Pons (tissue), 1 donor: Measurements from ENCODE around the gene MAP4K4.
A peak's percentile ranks its signal among the peaks of the same experiment; 100 is the strongest.

ENCODE experiments used
- DNase-seq: peaks from one replicate; pipeline ENCODE4 v3.0.0-alpha.2; 2016; ENCODE audit warnings: low spot score

Gene MAP4K4

GRCh38 chr2:101837354-101837753 is 139.8 kb downstream of the MAP4K4 start:
- no peak for DNase-seq

DNA sequence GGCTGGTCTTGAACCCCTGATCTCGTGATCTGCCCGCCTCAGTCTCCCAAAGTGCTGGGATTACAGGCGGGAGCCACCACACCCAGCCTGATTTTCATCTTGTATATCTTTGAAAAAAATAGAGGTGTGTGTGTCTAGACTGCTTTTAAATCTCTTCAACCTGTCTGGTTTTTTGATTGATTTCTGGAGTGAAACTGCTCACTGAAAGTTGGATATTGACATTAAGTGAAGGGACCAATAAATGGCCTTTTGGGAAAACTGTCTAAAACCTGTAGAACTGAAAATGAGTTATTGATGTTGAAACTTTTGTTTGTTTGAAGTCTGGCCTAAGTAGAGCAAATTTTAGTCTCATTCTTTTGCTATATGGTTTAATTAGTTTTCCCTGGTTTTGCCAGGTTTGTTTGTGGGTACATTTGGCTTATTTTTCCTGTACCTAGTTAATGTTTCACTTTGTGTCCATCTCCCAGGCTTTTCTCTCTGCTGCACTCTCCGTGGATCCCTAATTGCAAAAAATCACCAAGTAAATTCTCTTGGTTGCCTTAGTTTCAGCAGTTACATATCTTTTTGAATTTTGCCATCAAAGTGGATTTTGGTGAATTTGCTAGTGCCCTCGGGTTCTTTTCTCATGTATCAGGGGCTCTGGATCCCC is 144.3 kb downstream of the MAP4K4 start:
- DNase-seq: no peak

GRCh38 chr2:101842471-101842870 is 145.0 kb downstream of the MAP4K4 start:
- DNase-seq: no peak

DNA sequence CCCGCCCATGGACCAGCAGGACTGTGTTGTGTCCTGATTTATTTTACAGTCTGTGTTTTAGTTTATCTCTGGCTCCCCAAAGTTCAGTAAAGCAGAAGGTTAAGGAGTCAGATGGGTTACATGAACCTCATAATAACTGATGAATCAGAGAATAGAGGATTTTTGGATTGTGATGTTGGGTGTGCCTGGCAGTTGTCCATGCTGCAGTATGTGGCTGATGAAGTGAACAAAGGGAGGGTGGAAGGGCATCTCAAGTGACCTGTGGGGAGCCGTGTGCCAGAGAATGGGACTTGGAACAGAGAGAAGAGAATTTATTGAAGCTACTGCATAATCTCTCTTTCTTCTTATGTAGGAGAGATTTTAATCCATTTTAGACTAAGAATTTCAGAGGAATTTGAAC is 145.5 kb downstream of the MAP4K4 start:
- DNase-seq: no peak

- DNase-seq: no peak
Measured at GRCh38 chr2:101843471-101843870, 146.0 kb downstream of the MAP4K4 start.

GRCh38 chr2:101844055-101844635 is 146.6 kb downstream of the MAP4K4 start:
- DNase-seq: peak; percentile 55

- DNase-seq: no peak
Measured at GRCh38 chr2:101846973-101847372, 149.5 kb downstream of the MAP4K4 start.

DNA sequence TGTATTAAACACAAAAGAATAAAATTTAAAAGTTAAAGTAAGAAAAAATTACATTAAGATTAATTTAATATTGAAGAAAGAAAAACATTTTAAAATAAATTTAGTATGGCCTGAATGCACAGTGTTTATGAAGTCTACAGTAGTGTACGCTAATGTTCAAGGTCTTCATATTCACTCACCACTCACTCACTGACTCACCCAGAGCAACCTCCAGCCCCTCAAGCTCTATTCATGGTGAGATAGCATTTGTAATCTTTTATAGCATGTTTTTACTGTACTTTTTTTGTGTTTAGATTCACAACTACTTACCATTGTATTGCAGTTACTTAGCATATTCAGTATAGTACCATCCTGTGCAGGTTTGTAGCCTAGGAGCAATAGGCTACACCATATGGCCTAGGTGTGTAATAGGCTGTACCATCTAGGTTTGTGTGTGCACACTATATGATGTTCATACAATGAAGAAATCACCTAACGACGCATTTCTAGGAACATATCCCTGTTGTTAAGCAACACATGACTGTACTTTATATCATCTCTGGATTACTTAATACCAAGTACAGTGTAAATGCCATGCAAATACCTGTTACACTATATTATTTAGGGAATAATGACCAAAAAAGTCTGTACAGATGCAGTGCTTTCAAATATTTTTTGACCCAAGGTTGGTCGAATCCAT is 150.3 kb downstream of the MAP4K4 start:
- no peak for DNase-seq

- DNase-seq: no peak
Measured at GRCh38 chr2:101848769-101849410, 151.4 kb downstream of the MAP4K4 start.

- no peak for DNase-seq
Measured at GRCh38 chr2:101850450-101850849, 152.9 kb downstream of the MAP4K4 start.

DNA sequence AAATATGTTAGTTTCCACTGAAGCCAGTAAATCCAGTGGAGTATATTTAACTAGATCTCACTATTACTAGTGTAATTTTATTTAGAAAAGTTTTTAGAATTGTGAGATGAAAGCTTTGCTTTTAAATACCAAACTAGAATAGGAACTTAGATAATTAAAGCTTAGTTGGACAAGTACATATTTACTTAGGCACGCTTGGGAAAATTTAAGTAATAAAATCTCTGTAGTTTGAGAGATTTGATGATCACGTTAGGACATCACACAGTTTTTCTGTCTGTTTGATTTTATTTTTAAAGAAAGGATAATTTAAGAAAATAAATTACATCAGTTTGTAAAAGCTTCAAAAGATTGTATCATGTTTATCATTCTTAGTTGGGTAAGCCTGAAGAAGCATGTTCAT is 153.5 kb downstream of the MAP4K4 start:
- no peak for DNase-seq

DNA sequence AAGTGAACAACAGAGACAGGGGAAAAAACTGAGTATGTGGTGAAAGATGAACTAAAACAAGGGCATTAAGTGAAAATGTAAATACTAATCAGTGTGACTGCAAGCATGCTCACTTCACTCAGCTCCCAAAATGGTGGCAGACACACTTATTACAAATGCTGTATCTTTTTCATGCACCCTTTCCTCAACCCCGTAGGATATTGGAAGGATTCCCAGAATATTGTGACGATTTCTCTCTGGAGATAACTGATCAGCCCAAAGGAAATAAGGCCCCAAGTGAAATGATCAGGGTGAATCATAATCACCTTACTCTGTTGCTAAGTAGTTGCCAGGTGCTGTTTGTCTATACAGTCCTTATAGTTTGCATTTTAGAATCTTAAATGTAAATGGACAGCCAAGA is 155.3 kb downstream of the MAP4K4 start:
- no peak for DNase-seq

GRCh38 chr2:101854877-101855276 is 157.4 kb downstream of the MAP4K4 start:
- no peak for DNase-seq

- no peak for DNase-seq
Measured at GRCh38 chr2:101855776-101856175, 158.3 kb downstream of the MAP4K4 start.

DNA sequence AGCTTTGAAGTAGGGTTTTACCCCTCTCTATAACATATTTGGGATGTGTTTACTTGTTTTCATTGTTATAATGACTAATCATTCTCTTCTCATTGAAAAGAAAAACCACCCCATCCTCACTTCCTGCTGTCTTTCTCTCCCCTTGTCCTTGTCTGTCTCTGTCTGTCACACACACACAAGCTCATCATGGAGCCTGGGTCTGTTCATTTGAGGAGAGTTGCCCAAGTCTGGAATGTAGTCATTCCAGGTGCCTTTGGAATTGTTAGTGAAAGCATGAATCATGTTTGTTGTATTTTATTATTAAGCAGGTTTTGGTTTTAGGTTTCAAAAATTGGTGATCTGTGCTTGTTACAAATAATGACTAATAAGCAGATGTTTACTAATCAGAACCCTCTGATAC is 160.7 kb downstream of the MAP4K4 start:
- no peak for DNase-seq

GRCh38 chr2:101858910-101859309 is 161.4 kb downstream of the MAP4K4 start:
- DNase-seq: no peak

DNA sequence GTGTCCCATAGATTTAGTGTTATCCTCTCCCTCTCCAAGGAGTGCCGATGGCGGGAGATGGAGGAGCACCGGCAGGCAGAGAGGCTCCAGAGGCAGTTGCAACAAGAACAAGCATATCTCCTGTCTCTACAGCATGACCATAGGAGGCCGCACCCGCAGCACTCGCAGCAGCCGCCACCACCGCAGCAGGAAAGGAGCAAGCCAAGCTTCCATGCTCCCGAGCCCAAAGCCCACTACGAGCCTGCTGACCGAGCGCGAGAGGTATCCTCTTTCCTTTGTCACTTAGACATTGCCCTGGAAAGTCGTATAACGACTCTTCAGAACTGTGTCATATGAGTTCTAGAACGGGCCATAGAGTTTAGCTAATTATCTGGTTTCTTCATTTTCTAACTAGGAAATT is 162.1 kb downstream of the MAP4K4 start:
- DNase-seq: no peak

GRCh38 chr2:101860157-101860556 is 162.7 kb downstream of the MAP4K4 start:
- DNase-seq: no peak

DNA sequence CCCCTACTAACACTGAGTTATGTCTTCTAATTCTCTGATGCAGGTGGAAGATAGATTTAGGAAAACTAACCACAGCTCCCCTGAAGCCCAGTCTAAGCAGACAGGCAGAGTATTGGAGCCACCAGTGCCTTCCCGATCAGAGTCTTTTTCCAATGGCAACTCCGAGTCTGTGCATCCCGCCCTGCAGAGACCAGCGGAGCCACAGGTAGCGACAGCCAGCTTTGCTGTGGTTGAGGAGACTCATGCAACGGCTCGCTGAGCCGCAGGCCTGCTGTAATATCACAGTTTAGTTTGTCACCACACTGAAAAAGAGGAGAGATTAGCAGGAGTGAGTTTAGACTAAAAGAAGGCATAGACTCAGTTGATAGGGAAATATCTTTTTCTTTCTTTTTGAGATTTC is 163.3 kb downstream of the MAP4K4 start:
- no peak for DNase-seq

- no peak for DNase-seq
Measured at GRCh38 chr2:101861382-101861781, 163.9 kb downstream of the MAP4K4 start.

- no peak for DNase-seq
Measured at GRCh38 chr2:101863534-101863933, 166.0 kb downstream of the MAP4K4 start.

- DNase-seq: peak; percentile 45
Measured at GRCh38 chr2:101864426-101864825, 166.9 kb downstream of the MAP4K4 start.

DNA sequence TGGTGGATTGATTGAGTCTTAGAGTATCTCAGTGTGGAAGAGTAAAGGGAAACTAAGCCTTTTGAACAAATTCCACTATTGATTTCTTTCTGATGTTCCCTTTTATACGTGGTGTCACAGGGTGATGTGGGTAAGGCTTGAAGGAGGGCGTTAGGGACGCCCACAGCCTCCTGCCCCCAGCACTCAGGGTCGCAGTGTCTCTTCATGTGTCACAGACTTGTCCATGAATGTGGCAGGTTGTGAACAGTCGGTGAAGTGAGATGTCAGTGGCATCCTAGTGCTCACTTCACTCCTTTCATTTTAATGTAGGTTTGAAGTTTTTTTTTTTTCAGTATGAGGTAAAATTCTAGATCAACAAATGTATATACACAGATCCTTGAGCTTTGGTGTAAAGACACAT is 171.0 kb downstream of the MAP4K4 start:
- no peak for DNase-seq
